ENCODE data around the gene ANXA11.
A peak's percentile ranks its signal among the peaks of the same experiment; 100 is the strongest.

Gene ANXA11

DNA sequence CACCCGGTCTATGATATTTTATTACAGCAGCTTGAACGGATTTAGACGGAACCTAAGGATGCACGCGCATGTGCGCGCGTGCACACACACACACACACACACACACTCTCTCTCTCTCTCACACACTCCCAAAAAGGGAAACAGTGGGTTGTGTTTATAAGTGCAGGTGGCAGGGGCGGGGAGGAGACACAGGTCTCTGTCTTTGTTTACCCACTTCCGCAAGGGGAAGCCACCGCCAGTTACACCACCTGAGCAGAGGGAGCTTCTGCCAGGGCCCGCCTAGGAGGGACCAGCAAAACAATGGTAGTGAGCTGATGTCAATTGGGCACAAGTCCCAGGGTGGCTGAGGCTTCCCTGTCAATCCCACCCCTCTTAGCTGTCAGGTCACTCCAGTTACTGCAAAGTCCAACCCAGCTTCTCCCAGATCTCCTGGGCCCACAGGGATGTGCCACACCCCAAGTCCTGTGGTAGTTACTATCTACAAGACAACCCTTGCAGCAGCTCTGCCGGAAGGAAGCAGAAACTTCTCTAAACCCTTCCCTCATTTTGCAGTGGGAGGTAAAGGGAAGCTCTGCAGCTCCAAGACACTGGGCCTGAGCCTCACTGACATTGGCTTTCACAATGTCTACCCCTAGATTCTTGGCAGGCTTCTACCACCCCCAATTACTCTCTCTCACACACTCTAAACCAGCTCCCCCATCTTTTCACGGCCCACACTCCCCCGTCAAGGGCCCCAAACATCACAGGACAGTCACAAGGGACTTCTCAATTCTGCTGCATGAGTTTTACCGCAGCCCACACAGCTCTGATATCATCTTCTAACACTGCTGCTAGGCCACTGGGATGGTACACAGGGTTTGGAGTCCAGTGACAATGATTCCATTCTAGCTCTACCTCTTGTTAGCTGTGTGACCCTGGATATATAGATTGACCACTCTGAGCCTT, 17.6 kb downstream of the ANXA11 start:
- peak; percentile 41 to 48 for DNase-seq

DNA sequence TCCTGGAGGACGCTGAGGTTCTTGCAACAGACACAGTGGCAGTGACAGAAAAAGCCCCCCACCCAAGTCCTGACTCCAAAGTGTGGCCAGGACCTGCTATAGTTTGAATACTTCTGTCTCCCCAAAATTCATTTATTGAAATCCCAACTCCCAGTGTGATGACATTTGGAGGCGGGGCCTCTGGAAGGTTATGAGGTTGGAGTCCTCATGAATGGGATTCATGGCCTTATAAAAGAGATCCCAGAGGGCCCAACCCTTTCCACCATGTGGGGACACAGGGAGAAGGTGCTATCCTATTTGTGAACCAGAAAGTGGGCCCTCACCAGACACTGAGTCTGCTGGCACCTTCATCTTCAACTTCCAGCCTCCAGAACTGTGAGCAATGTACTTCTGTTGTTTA, 18.3 kb downstream of the ANXA11 start:
- no peak for DNase-seq

DNA sequence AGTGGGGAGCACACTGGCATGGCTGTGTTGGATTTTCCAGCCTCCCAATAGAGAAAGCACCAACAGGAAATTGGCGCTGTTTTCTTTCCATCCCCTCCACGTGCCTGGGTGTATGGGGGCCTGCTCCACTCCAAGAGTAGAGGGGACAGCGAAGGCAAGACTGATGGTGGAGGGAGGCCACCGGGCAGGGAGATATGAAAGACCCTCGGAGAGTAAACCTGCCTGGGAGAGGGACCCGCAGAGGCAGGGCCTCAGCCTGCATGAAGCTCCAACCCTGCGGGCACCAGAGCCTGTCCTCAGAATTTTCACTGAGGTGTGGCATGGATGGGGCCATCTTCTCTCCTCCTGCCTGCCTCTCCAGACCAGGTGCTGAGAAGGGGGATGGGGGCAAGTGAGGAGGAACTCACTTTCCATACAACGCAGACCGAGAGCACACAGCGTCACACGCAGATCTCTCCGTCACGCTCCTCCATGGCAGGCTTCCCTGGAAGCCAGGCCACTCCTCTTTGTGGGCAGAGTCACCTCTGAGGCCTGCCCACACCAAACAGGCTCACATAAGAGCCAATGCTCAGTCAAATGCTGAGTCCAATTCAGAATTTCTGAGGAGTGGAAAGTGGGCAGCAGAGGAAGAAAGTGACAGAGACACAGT, 18.8 kb downstream of the ANXA11 start:
- DNase-seq: peak in 1 of 2 donors; percentile 36

DNA sequence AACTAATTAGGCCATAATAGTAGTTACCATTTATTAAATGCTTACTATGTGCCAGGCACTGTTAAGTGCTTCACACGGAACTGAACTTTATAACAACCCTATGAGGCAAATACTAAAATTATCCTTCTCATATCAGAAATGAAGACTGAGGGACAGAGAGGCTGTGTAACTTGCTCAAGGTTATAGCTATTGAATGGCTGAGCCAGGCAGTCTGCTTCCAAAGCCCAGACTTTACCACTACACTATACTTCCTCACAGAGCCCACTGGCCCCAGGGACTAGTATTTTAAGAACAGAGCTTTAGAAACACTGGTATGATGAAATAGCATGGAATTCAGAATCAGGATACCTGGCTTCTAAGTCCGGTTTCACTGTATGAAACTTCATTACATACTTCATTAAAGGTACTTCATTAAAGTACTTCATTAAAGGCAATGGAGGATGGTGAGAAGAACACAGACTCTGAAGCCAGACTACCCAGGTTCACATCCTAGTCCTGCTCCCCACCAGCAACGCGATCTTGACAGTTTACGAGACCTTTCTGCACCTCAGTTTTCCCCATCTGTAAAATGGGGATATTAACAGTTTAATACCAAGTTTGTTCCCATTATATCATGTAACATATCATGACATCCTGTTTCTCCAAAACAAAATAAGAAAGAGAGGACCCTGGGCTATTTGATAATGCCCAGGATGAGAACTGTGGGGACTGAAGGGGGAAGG, 19.6 kb downstream of the ANXA11 start:
- no peak for DNase-seq

DNA sequence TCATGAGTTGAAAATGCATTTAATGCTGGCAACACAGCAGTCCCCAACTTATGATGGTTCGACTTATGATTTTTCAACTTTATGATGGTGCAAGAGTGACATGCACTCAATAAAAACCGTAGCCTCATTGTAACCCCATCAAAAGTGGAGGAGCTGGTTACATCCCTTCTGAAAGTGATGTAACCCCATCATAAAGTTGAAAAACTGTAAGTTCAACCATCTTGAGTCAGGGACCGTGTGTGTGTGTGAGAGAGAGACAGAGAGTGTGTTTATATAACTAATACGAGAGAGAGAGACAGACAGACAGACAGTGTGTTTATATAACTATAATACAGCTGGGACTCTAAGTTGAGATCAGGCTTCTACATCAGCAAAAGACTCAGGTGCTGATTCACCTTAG, 21.0 kb downstream of the ANXA11 start:
- DNase-seq: no peak

DNA sequence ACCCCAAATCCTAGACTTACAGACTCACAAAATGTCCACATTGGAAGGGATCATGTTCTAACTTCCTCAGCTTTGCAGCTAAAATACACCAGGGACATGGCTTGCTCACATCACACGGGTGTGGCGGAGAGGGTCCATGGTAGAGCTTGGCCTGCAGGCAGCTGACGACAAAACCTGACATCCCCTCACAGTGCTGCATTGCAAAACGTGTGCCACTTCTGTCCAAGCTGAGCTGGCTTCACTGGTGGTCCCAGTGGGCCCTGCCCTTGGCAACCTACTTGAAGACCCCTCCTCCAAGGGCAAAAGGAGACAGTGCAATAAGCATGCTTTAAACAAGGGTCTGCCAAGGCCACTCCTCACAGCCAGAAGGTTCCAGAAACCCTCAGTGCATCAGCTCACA, 21.9 kb downstream of the ANXA11 start:
- DNase-seq: no peak

DNA sequence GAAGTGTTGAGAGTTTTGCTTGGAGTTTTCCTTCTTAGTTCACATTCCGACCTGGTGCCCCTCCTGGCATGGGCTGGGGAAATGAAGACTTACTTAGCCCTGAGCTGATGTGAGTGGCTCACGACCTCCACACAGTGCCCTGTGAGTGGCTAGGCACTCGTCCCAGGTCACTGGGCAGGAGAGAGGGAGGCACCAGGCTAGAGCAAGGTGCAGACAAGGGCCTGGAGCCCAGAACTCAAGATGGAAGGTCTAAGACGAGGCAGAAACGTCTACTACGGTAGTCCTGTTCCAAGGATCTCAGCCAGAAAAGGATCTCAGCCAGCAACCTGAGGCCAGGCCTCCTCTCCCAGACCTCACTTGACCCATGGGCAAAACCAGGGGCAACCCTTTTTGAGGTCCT, 22.4 kb downstream of the ANXA11 start:
- DNase-seq: no peak

DNA sequence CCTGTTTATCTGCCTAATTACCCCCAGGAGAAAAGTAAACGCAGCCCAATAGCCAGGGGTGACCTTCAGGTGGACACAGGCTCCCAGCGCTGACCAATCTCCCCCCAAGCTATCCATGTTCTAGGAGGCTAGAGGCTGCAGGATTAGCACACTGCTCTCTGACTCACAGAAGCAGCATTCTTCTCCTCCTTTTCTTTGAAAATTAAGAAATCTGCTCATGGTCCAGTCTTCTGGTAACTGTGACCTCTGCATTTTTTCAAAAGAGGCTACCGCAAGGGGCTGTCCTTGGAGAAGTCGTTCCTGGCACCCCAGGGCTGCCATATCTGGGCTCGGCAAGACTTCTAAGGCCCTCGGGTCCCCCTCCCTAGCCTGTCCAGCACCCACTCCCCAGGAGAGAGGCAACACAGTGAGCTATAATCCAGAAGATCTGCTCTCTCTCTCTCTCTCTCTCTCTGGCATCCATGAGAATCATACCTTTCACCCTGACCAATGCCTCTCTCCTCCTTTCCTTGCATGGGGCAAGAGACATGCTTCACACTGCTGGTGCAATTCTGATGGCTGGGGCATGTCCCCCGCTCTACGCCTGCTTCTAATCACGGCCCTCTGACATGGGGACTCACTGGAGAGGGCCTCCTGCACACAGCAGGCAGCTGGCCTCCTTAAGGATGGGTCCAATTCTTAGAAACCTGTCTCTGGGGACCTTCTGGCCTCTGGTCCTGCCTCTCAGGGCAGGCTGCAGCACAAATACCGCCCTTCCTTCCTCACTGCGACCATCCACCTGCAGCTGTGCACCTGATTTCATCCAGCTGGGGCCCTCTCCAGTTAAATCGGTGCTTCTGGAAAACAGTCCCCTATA, 27.3 kb downstream of the ANXA11 start:
- no peak for DNase-seq

DNA sequence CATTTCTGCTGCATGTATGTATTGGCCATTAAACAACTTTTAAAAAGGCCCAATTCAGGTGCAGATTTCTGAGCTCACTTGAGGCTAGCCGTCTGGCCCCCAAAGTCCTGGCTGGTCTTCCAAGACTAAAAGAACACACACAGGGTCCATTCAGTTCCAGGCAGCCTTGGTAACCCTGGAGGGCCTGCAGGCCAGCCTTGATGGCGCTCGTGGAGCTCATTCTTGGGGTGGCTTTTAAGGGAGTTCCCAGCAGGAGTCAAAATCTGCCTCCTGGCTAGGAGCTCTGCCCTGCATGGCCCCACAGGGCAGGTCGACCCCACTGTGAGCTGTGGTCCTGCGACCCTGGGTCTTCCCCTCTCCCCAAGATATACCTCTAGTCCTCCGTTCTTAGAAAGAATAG, 28.8 kb downstream of the ANXA11 start:
- DNase-seq: no peak

DNA sequence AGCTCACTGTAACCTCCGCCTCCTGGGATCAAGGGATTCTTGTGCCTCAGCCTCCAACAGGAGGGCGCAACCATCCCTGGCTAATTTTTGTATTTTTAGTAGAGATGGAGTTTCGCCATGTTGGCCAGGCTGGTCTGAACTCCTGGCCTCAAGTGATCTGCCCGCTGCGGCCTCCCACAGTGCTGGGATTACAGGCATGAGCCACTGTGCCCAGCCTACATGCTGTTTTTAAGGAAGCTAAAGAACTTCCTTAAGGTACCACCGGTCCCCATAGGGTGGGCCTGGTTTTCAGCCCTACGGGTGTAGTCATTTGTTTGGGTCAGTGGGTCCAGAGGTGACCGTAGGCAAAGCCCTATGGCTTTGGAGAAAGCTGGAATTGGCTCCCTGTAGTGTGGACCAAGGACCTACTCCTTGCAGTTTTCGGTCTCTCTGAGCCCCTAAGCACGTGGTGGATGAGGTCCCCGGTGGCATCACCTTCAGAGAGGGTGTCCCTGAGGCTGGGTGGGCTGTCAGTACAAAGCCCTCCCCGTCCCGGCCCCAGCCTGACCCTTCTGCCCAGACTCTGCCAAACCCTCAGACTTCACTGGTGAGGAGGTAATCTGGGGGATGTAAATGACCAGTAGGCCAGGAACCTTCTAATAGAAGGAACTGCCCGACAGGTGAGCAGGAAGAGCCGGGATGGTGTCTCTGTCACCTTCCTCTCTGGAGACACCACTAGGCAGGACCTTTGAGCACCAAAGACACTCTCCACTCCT, 30.5 kb downstream of the ANXA11 start:
- no peak for DNase-seq

DNA sequence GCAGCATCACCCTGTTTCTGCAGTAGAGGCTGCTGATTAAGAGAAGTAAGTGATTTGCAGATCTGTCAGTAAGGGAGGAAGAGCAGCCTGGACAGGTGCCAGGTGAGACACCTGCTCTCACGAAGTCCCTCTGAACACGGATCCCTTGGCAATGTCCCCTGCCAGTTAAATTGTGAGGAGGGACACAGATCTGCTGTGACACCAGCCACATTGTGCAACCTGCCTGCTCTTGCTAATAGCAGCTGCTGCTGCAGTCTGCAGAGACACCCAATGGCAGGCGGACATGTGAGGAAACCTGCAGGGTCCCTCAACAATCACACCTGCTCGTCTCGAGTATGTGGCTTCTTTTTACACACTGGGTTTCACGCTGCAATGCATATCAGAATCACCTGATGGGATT, 31.9 kb downstream of the ANXA11 start:
- DNase-seq: no peak

DNA sequence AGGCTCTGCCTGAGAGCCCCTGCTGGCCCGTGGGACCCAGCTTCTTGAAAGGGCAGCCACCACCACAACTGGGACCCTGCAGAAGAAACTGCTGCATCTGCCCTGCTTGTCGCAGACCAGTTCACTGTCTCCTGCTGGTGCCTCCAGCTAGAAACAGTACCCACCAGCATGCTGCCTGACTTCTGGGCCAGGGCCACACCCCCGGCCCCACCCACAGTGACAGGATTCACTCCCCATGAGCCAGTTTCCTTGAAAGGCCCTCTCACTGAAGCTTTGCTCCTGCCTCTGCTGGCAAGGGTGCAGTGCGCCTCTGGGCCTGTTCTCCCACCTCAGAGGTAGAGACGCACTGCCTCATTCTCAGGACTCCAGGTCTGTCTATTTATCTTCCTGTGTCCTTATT, 32.4 kb downstream of the ANXA11 start:
- DNase-seq: no peak

DNA sequence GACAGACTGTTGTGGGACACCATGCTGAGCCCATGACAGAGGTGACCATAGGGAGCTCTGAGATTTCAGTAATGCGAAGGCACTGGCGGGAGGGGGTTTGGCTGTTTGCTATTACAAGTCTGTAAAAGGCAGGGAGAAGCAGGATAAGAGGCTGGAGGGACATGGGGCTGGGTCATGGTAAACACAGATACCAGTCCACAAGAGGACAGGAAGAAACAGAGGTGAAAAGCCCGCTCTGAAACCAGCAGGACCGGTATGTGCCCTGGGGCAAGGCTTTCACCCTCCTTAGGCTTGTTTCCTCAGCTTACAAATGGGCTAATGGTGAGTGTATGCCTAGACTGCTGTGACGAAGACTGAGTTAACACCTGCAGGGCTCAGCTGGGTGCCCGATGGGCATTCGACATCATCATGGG, 34.1 kb downstream of the ANXA11 start:
- no peak for DNase-seq

DNA sequence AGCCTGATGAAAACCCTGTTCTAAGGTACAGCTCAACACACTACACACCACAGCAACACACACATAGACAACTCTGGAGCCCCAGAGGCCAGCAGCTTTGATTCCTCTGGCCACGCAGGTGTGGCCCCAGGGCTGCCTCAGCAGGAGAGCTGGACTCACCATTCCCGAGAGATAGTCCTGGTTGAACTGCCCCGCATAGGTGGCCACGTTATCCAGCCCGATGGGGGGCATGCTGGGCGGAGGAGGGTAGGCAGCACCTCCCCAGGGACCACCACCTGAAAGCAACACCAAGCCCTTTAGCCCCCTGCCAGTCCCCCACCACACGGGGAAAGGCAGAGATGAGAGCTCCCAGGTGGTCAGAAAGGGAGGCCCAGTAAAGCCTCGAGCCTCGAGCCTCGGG, 34.7 kb downstream of the ANXA11 start:
- no peak for DNase-seq

DNA sequence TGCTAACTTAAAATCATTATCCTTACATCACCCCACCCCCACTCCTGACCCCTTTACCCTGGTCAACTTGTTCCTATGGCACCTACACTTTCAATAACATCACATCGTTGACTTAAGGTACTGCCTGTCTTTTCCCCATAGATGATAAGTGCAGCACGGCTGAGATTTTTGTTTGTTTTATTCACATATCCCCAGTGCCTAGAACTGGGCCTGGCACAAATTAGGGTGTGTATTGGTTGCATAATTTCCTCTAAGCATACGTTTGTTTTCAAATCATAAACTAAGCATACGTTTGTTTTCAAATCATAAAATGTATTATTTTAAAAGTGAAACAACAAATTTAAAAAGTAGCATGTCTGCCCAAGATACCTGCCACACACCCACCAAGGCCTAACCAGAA, 35.3 kb downstream of the ANXA11 start:
- no peak for DNase-seq

DNA sequence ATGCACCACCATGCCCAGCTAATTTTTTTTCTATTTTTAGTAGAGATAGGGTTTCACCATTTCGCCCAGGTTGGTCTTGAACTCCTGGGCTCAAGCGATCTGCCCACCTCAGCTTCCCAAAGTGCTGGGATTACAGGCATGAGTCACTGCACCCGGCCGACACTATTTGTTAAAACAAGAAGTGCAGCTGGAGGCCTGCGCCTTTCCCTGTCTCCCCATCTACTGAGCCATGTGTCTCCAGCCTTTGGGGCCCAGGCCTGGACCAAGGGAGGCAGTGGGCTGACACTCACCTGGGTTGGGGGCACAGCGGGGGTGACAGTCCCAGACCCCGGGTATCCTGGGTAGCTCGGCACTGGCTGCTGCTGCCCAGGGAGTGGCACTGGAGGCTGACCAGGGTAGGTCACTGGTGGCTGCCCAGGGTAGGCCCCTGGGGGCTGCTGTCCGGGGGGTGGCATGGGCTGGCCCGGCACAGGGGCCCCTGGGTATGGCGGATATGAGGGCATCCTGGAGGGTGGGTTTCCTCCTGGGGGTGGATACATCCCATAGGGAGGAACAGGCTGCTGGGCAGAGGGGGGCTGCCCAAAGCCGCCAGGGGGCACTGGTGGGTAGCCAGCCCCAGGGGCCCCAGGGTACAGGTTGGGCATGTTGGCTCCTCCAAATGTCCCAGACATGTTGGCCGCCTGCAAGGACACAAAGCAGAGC, 36.5 kb downstream of the ANXA11 start:
- DNase-seq: no peak

DNA sequence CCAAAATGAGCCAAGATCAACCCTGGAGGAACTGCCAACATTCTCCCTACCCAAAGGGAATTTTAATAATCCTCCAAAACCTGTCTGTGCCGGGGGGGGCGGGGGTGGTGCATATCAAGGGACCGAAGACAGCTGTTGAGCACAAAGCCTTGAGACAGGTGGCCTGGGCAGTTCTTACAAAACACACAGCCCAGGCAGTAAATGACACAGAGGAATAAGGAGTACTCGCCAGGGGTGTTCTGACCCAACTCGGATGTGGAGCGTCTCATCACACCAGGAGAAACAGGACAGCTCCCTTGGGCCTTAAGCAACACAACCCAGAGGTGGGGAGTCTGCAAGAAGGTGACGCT, 37.2 kb downstream of the ANXA11 start:
- no peak for DNase-seq

DNA sequence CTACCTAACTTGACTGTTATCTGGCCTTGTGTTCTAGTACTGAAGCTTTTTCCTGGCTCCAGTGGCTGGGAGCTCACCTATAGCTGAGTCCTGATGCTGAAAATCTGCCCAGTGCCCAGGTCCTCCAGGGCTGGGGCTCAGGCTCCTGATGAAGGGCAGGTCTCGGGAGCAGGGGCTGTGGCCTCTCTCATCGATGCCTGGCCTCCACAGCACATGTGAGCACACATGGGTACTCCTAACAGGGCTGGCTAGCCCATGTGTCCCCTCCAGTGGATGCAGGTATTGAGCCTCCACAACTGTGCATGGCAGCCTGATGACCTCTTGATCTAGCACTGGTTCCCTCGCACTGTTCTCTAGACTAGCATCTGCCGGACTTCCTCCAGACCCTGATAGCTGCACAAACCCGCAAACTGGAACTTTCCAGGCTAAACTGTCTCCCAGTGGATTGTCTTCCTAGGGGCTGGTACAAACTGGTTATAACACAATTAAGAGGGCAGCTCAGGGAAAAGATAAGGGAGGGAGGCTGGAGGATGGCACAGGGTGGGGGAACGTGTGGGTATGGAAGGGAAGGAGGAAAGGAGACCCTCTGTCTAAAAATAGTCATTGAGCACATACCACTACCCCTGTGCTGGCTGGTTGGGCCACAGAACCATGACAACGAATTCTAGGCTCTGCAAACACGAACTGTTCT, 37.7 kb downstream of the ANXA11 start:
- no peak for DNase-seq

DNA sequence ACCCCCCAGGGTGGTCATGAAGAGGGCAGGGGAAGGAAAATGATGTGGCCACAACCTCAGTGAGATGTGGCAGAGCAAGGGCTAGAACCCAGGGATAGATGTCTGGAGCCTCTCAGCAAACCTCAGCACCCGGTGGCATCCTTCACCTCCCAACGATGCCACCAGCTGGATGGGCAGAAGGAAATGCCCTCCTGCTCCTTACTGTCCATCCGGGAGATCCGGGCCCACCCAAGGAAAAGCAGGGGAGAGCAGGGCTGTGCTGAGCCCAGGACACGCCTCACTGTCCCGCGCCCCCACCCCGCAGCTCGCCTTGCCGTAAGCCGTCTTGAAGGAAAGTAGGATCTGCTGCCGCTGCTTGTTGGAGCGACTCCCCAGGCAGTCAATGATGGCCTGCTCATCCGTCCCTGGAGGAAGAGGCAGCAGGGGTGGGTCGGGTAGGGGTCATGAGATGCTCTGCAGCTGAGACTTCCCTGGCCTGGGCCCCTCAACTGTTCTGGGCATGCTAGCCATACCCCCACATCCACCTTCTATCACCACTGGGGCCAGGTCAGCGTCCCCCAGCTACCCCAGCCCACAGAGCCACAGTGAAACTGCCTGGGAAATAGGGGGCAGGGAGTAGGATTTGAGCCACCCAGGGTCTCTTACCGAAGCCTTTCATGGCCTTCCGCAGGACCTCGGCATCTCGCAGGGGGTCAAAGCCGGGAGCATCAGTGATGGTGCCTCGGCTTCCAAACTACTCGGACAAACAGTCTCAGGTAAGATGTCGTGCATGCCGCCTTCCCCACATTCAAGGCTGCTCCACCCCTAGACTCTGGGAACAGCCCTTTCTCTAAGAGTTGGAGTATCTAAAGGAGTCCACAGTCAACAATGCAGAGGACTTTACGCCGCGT, 38.5 kb downstream of the ANXA11 start:
- DNase-seq: no peak

DNA sequence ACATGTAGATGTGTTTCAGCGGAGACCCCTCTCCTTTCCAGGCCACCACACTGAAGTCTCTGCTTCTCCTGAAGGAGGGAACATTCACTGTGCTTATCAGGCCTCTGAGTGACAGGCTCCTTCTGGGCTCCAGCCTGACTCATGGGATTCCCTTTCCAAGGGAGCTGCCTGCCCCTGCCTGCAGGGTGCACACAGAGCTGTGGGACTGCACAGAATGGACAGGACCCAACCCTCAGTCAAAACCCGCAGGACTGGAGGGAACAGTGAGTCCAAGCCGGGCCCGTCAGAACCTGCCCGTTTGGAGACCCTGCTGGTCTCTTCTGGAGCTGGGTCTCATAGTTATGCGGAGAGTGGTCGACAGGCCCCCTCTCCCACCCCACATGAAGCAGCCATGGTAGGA, 40.2 kb downstream of the ANXA11 start:
- no peak for DNase-seq
